CD4-positive, alpha-beta T cell treated with Interleukin-4 for 4 hours (primary cell): ENCODE data around the gene FAU.

Experiments
- DNase-seq: peaks from one replicate; pipeline ENCODE4 v3.0.0-alpha.2; 2020

The FAU gene

DNA sequence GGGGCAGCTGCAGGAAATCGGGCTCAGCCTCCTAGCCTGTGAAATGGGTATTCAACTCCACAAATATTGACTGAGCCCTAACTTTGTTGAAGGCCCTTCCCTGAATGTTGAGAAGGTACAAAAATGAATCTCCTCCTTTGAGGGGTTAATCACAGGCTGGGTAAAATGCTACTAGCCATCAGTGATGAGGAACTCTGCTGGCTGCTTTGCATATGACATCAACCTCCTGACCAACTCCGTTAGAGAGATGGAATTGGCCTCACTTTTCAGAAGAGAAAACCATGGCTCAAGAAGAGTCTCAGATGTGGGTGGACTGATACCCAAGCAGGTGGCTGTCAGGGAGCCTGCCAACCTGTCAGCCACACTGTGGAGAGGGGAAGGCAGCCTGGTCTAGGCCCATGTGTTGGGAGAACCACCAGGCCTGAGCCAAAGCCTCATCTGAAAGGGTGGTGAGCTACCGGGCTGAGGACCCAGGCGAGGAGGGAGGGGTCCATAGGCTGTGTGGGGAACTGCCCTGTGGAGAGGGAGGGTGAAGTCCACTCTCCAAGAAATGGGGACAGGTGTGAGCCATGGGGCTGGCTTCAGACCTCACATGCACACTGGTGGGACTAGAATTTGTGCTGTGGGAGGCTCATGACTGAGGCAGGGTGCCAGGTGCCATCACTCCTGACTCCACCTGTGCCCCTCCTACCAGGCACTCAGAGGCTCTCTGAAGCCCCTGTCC lies 49.9 kb downstream of the FAU start:
- DNase-seq, result no peak
